Activated T-helper 2 cell treated with anti-CD3 and anti-CD28 coated beads, Interferon-gamma antibody, Interleukin-2, Interleukin-4, amounts not matched to agents 10 μg/mL and 5 μg/mL and 100 μg/mL, durations not matched to agents 14 hours and 24 hours and 36 hours (primary cell): ENCODE data around the gene CCDC85B. TPM values are rescaled to one million over a fixed set of nuclear protein-coding genes. Genes with fewer than 3 reads are reported as not detected.
"Not testable (repeated sequence)": the region's sequence is repeated elsewhere in the genome, so short reads cannot be mapped to it uniquely, and the experiment has no call there.

Source experiments
- DNase-seq: peaks from one replicate; pipeline ENCODE4 v3.0.0; 2021; ENCODE audit warnings: low spot score
- H3K27ac Mint-ChIP-seq: one replicate; pipeline ENCODE4 v1.8.0; 2021; ENCODE audit warnings: mixed read lengths
- H3K27me3 Mint-ChIP-seq: one replicate; pipeline ENCODE4 v1.8.0; 2021; ENCODE audit warnings: low read depth, mixed read lengths
- H3K36me3 Mint-ChIP-seq: one replicate; pipeline ENCODE4 v1.8.0; 2021; ENCODE audit warnings: low read depth, mixed read lengths
- H3K4me1 Mint-ChIP-seq: one replicate; pipeline ENCODE4 v1.8.0; 2021; ENCODE audit warnings: low read depth, mixed read lengths
- H3K4me3 Mint-ChIP-seq: one replicate; pipeline ENCODE4 v1.8.0; 2021; ENCODE audit warnings: low read depth, mild to moderate bottlenecking, moderate library complexity, mixed read lengths
- H3K9me3 Mint-ChIP-seq: one replicate; pipeline ENCODE4 v1.8.0; 2021; ENCODE audit warnings: mixed read lengths
- intact Hi-C: fragments of 100-400 bp; cut with micrococcal nuclease; formaldehyde crosslinking; loops from one replicate; pipeline ENCODE4 v1.15.1; 2023
- total RNA-seq: library from RNA; stranded (reverse); gene quantifications from 2 replicates; pipeline ENCODE4 v1.2.3, GENCODE V29; 2022

The CCDC85B gene
- 53.2 and 55.2 TPM in 2 replicates for total RNA-seq

GRCh38 chr11:65890324-65891218 lies at the start of gene CCDC85B:
Gene CCDC85B (plus strand): TSS chr11:65890673. CDS start chr11:65890784, 111 bp downstream.
- intact Hi-C loops: loop anchor here (1.0 to 5.0 kb wide), 3 partner anchors 10 to 37 kb away; partner anchors contain the start of genes CFL1 and FOSL1
- H3K27ac Mint-ChIP-seq: peak within 1 kb of the TSS; percentile 92
- H3K27me3 Mint-ChIP-seq: no peaks in the 10 kb centered on the region
- peaks cover 54% of the 10 kb centered on the region for H3K36me3 Mint-ChIP-seq
- no peaks in the 10 kb centered on the region for H3K9me3 Mint-ChIP-seq
- H3K4me1 Mint-ChIP-seq: peaks cover 56% of the 10 kb centered on the region
- H3K4me3 Mint-ChIP-seq: peak within 1 kb of the TSS; percentile 98
- DNase-seq: peak; percentile 98

- Mint-ChIP-seq H3K9me3 (no peaks in the 10 kb centered on the region), H3K36me3 (no peaks in the 10 kb centered on the region), H3K27ac (no peak overlapping the region), H3K4me1 (no peaks in the 10 kb centered on the region), H3K27me3 (no peaks in the 10 kb centered on the region), H3K4me3 (no peak overlapping the region)
- intact Hi-C loops: no loop called here
- DNase-seq: no peak
Observed at GRCh38 chr11:65842144-65842543, 48.3 kb upstream of the CCDC85B start.

GRCh38 chr11:65843811-65844210 lies 46.7 kb upstream of the CCDC85B start:
- no peaks in the 10 kb centered on the region for H3K9me3 Mint-ChIP-seq
- no peaks in the 10 kb centered on the region for H3K4me1 Mint-ChIP-seq
- no peaks in the 10 kb centered on the region for H3K27me3 Mint-ChIP-seq
- H3K27ac Mint-ChIP-seq: no peak overlapping the region
- no peaks in the 10 kb centered on the region for H3K36me3 Mint-ChIP-seq
- intact Hi-C loops: no loop called here
- no peak for DNase-seq
- no peak overlapping the region for H3K4me3 Mint-ChIP-seq

GRCh38 chr11:65844231-65844872 lies 46.1 kb upstream of the CCDC85B start:
- DNase-seq: no peak
- H3K9me3 Mint-ChIP-seq: no peaks in the 10 kb centered on the region
- H3K27me3 Mint-ChIP-seq: no peaks in the 10 kb centered on the region
- intact Hi-C loops: no loop called here
- H3K4me1 Mint-ChIP-seq: no peaks in the 10 kb centered on the region
- no peaks in the 10 kb centered on the region for H3K36me3 Mint-ChIP-seq
- no peak overlapping the region for H3K27ac Mint-ChIP-seq
- H3K4me3 Mint-ChIP-seq: no peak overlapping the region

- no peaks in the 10 kb centered on the region for H3K27me3 Mint-ChIP-seq
- no peak overlapping the region for H3K4me3 Mint-ChIP-seq
- no peak overlapping the region for H3K27ac Mint-ChIP-seq
- peaks cover 26% of the 10 kb centered on the region for H3K36me3 Mint-ChIP-seq
- intact Hi-C loops: no loop called here
- H3K4me1 Mint-ChIP-seq: no peaks in the 10 kb centered on the region
- peaks cover 9% of the 10 kb centered on the region for H3K9me3 Mint-ChIP-seq
- no peak for DNase-seq
Observed at GRCh38 chr11:65847746-65848145, 42.7 kb upstream of the CCDC85B start.

GRCh38 chr11:65848693-65849092 lies 41.8 kb upstream of the CCDC85B start:
- DNase-seq, intact Hi-C loops, H3K4me1 Mint-ChIP-seq, H3K27me3 Mint-ChIP-seq, H3K4me3 Mint-ChIP-seq, H3K9me3 Mint-ChIP-seq, H3K27ac Mint-ChIP-seq: not testable (repeated sequence)
- H3K36me3 Mint-ChIP-seq: peaks cover 35% of the 10 kb centered on the region

- Mint-ChIP-seq H3K27me3 (no peaks in the 10 kb centered on the region), H3K27ac (no peak overlapping the region), H3K4me1 (peaks cover 3% of the 10 kb centered on the region), H3K4me3 (no peak overlapping the region), H3K36me3 (peaks cover 42% of the 10 kb centered on the region), H3K9me3 (peaks cover 9% of the 10 kb centered on the region)
- DNase-seq: no peak
- intact Hi-C loops: no loop called here
Observed at GRCh38 chr11:65849366-65849765, 41.1 kb upstream of the CCDC85B start.

GRCh38 chr11:65849771-65850216 lies 40.7 kb upstream of the CCDC85B start:
- H3K27ac Mint-ChIP-seq: no peak overlapping the region
- no peak overlapping the region for H3K4me3 Mint-ChIP-seq
- no peaks in the 10 kb centered on the region for H3K27me3 Mint-ChIP-seq
- peaks cover 9% of the 10 kb centered on the region for H3K9me3 Mint-ChIP-seq
- H3K4me1 Mint-ChIP-seq: peaks cover 4% of the 10 kb centered on the region
- peaks cover 46% of the 10 kb centered on the region for H3K36me3 Mint-ChIP-seq
- no peak for DNase-seq
- intact Hi-C loops: loop anchor here (10.0 kb wide), 2 partner anchors 275 to 765 kb away; partner anchors contain the start of genes CDCA5, EHBP1L1, FAM89B and ZFPL1

GRCh38 chr11:65850217-65851082 lies 40.0 kb upstream of the CCDC85B start:
- intact Hi-C loops: loop anchor here (10.0 kb wide), 2 partner anchors 276 to 766 kb away; partner anchors contain the start of genes CDCA5, EHBP1L1, FAM89B and ZFPL1
- H3K27me3 Mint-ChIP-seq: no peaks in the 10 kb centered on the region
- no peak overlapping the region for H3K4me3 Mint-ChIP-seq
- H3K4me1 Mint-ChIP-seq: peaks cover 6% of the 10 kb centered on the region
- peaks cover 53% of the 10 kb centered on the region for H3K36me3 Mint-ChIP-seq
- no peak overlapping the region for H3K27ac Mint-ChIP-seq
- DNase-seq: peak; percentile 10
- H3K9me3 Mint-ChIP-seq: peaks cover 9% of the 10 kb centered on the region

- peak; percentile 9 for DNase-seq
- Mint-ChIP-seq H3K4me1 (peaks cover 10% of the 10 kb centered on the region), H3K36me3 (peaks cover 60% of the 10 kb centered on the region), H3K9me3 (peaks cover 9% of the 10 kb centered on the region), H3K4me3 (no peak overlapping the region), H3K27me3 (no peaks in the 10 kb centered on the region), H3K27ac (no peak overlapping the region)
- intact Hi-C loops: loop anchor here (10.0 kb wide), 2 partner anchors 276 to 766 kb away; partner anchors contain the start of genes CDCA5, EHBP1L1, FAM89B and ZFPL1
Observed at GRCh38 chr11:65851083-65851579, 39.3 kb upstream of the CCDC85B start.

- peak overlapping the region; percentile 26 for H3K4me3 Mint-ChIP-seq
- peaks cover 68% of the 10 kb centered on the region for H3K36me3 Mint-ChIP-seq
- H3K4me1 Mint-ChIP-seq: peaks cover 18% of the 10 kb centered on the region
- H3K27me3 Mint-ChIP-seq: no peaks in the 10 kb centered on the region
- H3K27ac Mint-ChIP-seq: no peak overlapping the region
- intact Hi-C loops: loop anchor here (10.0 kb wide), 2 partner anchors 277 to 767 kb away; partner anchors contain the start of genes CDCA5, EHBP1L1, FAM89B and ZFPL1
- peaks cover 9% of the 10 kb centered on the region for H3K9me3 Mint-ChIP-seq
- no peak for DNase-seq
Observed at GRCh38 chr11:65851811-65852507, 38.5 kb upstream of the CCDC85B start.
